Lung microvascular endothelial cell (primary cell): Measurements from ENCODE around the gene ZDHHC18. TPM values are rescaled to one million over a fixed set of nuclear protein-coding genes. Genes with fewer than 3 reads are reported as not detected.

Experiments
- DNase-seq, 2 donors: peaks; one replicate each; pipeline versions ENCODE4 v3.0.0 to v3.0.0-alpha.2; 2010; ENCODE audit warnings: low read depth in 2 of 2
- total RNA-seq: library from RNA; depleted of rRNA; stranded (reverse); fragments of >200 nt; gene quantifications from 2 replicates; pipeline ENCODE4 v1.2.1, GENCODE V29; 2014

The ZDHHC18 gene, protein sequence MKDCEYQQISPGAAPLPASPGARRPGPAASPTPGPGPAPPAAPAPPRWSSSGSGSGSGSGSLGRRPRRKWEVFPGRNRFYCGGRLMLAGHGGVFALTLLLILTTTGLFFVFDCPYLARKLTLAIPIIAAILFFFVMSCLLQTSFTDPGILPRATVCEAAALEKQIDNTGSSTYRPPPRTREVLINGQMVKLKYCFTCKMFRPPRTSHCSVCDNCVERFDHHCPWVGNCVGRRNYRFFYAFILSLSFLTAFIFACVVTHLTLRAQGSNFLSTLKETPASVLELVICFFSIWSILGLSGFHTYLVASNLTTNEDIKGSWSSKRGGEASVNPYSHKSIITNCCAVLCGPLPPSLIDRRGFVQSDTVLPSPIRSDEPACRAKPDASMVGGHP
- total RNA-seq = 3.3 and 4.2 TPM in 2 replicates

- DNase-seq = peak; percentile 56 to 68
Measured at GRCh38 chr1:26826261-26827105, at the start of gene ZDHHC18. Gene ZDHHC18 (plus strand): TSS chr1:26826688. CDS start chr1:26826805, 117 bp downstream.

DNA sequence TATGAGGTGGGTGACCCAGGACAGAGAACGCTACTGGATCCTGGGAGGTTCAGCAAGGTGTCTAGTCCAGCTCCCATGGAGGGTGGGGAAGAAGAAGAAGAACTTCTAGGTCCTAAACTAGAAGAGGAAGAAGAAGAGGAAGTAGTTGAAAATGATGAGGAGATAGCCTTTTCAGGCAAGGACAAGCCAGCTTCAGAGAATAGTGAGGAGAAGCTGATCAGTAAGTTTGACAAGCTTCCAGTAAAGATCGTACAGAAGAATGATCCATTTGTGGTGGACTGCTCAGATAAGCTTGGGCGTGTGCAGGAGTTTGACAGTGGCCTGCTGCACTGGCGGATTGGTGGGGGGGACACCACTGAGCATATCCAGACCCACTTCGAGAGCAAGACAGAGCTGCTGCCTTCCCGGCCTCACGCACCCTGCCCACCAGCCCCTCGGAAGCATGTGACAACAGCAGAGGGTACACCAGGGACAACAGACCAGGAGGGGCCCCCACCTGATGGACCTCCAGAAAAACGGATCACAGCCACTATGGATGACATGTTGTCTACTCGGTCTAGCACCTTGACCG is 47.3 kb upstream of the ZDHHC18 start:
- DNase-seq = no peak

GRCh38 chr1:26780344-26780957 is 46.0 kb upstream of the ZDHHC18 start:
- DNase-seq = no peak

- DNase-seq = no peak
Measured at GRCh38 chr1:26781206-26781825, 45.2 kb upstream of the ZDHHC18 start.

DNA sequence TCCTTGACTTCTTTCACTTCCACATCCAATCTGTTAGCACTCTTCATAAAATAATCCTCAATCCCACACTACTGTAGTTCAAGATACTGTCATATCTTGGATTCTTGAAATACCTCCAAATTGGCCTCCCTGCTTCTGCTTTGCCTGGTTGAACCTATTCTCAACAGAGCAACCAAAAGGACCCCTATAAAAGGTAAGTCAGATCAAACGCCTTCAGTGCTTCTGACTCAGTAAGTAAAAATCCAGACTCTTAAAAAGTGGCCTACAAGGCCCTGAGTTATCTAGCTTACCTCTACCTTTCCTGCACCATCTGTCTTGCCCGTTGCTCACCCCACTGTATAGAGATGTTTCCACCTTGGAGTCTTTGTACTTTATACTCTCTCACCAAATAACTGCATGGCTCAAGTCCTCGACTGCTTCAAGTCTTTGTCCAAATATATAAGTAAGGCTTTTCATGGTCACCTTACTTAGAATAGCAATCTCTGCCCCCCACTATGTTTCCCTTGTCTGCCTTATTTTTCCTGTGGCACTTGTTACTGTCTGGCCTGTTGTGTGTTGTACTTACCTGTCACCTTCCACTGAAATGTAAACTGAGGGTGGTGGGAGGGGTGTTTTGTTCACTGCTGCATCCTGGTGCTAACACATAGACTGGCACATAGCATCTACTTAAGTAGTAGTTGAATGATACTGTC is 43.8 kb upstream of the ZDHHC18 start:
- DNase-seq = no peak

- DNase-seq = no peak
Measured at GRCh38 chr1:26783646-26784022, 42.9 kb upstream of the ZDHHC18 start.

- peak; percentile 60 to 70 for DNase-seq
Measured at GRCh38 chr1:26784023-26784871, 42.2 kb upstream of the ZDHHC18 start.

- DNase-seq = no peak
Measured at GRCh38 chr1:26784886-26785285, 41.6 kb upstream of the ZDHHC18 start.

- DNase-seq = peak; percentile 54 to 60
Measured at GRCh38 chr1:26785611-26786436, 40.7 kb upstream of the ZDHHC18 start.

DNA sequence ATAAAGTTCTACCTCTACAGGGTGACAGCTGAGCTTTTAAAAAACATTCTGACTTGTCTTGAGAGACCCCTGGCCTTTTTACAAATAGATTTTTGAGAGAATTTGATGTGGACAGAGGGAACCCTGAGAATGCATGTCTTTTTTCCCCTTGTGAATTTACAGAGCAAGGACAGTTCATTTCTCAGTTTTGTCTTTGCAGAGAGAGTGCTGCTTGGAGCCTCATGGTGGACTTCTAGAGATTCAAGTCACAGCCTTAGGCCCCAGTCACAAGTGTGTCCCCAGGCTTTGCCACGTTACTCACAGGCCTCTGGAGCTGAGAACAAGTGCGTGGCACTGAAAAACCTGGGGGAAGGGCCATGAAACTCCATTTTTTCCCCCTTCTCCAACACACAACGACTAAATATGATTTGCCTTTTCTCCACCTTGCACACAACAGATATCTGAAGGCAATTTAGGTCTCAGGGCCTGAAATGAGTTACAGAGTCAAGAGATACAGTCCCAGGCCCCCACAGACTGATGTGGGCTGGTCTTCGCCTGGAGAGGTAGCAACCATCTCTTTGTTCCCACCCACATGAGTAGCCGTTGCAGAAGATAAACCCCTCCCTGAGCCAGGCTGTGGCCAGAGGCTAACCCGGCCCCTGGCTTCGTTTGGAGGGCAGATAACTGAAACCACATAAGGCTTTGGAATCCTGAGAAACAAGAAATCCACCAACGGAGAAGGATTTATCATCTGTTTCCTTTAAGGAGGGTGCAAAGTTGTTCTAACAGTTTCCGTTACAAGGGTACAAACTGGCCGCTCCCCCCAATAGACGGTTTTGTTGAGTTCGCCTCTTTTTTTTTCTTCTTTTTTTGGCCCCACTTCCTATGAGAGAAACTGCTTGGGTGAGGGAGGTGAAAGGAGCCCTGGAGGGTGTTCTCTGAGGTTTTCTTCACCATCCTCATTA is 39.8 kb upstream of the ZDHHC18 start:
- DNase-seq = peak; percentile 70 to 71

GRCh38 chr1:26787381-26787705 is 39.1 kb upstream of the ZDHHC18 start:
- peak in 1 of 2 donors; percentile 64 for DNase-seq

- peak; percentile 85 to 88 for DNase-seq
Measured at GRCh38 chr1:26787706-26788514, 38.6 kb upstream of the ZDHHC18 start, which contains the start of gene PIGV. Gene PIGV (plus strand): TSS chr1:26787950. CDS start chr1:26790816, 2,866 bp downstream.

DNA sequence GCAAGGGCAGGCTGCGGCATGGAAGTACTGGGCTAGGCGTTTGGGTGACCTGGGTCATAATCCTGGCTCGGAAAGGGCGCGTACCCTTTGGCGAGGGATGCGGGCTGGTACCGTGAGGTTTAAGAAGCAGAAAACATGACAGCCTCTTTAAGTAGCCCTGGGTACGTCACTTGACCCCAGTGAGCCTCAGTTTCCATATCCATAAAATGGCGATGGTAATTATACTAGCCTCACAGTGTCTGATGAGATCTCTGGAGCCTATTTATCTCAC is 38.0 kb upstream of the ZDHHC18 start:
- no peak for DNase-seq

DNA sequence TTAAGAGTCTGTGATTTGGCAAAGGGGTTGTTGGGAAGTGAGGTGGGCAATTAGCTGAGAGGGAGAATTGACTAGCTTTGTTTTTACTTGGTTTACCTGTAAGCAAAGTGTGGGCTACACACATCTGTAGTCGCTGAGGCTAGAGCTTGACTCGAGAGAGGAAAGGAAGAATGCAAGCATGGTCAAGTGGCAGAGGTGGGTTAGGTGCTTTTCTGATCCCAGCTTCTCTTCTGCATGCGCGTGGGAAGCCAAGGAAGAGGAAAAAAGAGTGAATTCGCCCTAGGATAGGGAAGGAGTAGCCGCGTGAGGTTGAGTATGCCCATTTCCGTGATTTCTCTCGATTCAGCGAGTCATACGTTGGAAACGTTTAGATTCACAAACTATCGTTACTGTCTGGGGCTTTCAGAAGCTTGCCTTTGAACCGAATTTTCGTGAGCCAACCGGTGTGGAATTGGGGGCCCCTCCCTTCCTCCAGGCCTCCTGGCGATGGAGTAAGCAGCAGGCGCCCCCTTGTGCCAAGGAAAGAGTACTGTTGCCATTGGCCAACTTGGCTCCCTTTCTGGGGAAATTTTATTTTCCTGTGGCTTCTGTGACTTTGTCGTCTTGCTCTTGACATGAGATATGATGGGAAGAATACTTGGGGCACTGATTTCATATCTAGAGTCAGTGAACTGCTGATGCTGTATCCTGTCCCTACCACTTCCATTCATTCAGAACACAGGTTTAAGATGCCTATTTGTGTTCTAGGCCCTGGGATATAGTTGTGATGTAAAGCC is 37.5 kb upstream of the ZDHHC18 start:
- peak; percentile 84 to 88 for DNase-seq

DNA sequence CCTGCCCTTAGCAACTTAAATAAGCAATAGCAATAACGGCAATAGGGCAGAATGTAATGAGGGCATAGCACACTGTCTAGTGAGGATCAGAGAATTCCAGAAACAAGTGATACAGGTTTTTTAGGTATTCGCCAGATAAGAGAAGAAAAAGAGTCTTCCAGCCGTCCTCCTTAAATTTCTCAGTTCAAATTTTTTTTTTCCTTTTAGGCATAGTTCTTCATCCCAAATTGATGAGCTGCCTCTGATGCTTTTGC is 36.9 kb upstream of the ZDHHC18 start:
- DNase-seq = no peak

GRCh38 chr1:26789931-26790330 is 36.6 kb upstream of the ZDHHC18 start:
- no peak for DNase-seq

- DNase-seq = no peak
Measured at GRCh38 chr1:26790551-26790953, 35.9 kb upstream of the ZDHHC18 start.
